ENCODE data around the gene MAP3K20. TPM values are rescaled to one million over a fixed set of nuclear protein-coding genes. Genes with fewer than 3 reads are reported as not detected.

Gene MAP3K20
- total and polyA plus RNA-seq, 2 experiments from 2014 or later: 7.6 to 9.6 TPM

DNA sequence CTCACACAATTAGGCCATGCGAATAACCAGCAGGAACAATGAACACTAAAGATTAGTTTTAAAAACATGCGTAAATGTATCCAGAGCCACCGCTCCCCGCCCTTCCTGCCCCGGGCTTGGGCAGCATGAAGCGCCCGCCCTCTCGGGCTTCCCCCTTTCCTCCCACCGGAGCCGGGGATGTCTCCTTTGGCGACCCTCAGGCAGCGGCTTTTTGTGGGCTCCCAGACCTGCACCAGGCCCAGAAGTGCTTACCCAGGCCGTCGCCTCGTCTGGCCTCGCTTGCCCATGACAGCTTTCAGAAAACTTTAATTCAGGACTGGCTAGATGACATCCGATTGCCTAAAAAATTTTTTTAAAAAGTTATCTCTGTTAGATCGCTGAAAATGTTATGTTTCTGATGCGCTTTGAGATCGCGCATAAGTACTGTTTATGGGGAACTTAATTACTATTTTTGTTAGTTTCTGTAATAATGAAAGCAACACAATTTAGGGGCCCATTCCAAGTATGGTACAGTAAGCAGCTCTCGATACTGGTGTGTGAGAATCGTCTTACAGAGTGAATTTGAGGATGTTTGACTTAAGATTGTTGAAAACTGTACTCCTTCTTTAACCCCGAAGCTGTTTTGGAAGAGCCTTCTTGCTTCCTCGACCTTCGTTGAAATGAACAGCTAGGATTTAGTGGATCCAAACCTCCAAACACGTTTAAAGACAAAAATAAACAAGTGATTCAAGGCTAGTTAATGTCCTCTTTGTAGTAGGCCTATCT lies 1.1 kb downstream of the MAP3K20 start:
- DNase-seq (ENCODE audit: low spot score): peak; percentile 74

More for the DNA sequence above, 1.1 kb downstream of the MAP3K20 start:
- H3K79me2 ChIP-seq (replicated peaks; ENCODE audit: insufficient read depth): peaks cover 9% of the 10 kb centered on the region; the same call in 1 of the 2 replicates
- H3F3A ChIP-seq (replicated peaks; ENCODE audit: low read depth): 0 out of 2 replicates have a peak, but pooled peaks cover 4% of the 10 kb centered on the region
- ATAC-seq: peak; percentile 72
- peaks cover 17% of the 10 kb centered on the region for H3K4me1 Mint-ChIP-seq
- H3K27ac Mint-ChIP-seq: peak overlapping the region; percentile 60; the same call in 1 of the 2 replicates
- TF ChIP-seq ZNF331 (CRISPR knock-in tag; IDR thresholded peaks at IDR 0.05; ENCODE audit: low read depth) (no peak), NANOG (IDR thresholded peaks at IDR 0.05; ENCODE audit: borderline replicate concordance) (no peak), POLR2AphosphoS5 (IDR thresholded peaks at IDR 0.05; ENCODE audit: low read depth) (peak; percentile 35; the same call in 1 of the 2 replicates)
- TF ChIP-seq, protein P1, sequence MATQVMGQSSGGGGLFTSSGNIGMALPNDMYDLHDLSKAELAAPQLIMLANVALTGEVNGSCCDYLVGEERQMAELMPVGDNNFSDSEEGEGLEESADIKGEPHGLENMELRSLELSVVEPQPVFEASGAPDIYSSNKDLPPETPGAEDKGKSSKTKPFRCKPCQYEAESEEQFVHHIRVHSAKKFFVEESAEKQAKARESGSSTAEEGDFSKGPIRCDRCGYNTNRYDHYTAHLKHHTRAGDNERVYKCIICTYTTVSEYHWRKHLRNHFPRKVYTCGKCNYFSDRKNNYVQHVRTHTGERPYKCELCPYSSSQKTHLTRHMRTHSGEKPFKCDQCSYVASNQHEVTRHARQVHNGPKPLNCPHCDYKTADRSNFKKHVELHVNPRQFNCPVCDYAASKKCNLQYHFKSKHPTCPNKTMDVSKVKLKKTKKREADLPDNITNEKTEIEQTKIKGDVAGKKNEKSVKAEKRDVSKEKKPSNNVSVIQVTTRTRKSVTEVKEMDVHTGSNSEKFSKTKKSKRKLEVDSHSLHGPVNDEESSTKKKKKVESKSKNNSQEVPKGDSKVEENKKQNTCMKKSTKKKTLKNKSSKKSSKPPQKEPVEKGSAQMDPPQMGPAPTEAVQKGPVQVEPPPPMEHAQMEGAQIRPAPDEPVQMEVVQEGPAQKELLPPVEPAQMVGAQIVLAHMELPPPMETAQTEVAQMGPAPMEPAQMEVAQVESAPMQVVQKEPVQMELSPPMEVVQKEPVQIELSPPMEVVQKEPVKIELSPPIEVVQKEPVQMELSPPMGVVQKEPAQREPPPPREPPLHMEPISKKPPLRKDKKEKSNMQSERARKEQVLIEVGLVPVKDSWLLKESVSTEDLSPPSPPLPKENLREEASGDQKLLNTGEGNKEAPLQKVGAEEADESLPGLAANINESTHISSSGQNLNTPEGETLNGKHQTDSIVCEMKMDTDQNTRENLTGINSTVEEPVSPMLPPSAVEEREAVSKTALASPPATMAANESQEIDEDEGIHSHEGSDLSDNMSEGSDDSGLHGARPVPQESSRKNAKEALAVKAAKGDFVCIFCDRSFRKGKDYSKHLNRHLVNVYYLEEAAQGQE (IDR thresholded peaks at IDR 0.05; ENCODE audit: unreplicated experiment): no peak
- TF ChIP-seq, protein P2, sequence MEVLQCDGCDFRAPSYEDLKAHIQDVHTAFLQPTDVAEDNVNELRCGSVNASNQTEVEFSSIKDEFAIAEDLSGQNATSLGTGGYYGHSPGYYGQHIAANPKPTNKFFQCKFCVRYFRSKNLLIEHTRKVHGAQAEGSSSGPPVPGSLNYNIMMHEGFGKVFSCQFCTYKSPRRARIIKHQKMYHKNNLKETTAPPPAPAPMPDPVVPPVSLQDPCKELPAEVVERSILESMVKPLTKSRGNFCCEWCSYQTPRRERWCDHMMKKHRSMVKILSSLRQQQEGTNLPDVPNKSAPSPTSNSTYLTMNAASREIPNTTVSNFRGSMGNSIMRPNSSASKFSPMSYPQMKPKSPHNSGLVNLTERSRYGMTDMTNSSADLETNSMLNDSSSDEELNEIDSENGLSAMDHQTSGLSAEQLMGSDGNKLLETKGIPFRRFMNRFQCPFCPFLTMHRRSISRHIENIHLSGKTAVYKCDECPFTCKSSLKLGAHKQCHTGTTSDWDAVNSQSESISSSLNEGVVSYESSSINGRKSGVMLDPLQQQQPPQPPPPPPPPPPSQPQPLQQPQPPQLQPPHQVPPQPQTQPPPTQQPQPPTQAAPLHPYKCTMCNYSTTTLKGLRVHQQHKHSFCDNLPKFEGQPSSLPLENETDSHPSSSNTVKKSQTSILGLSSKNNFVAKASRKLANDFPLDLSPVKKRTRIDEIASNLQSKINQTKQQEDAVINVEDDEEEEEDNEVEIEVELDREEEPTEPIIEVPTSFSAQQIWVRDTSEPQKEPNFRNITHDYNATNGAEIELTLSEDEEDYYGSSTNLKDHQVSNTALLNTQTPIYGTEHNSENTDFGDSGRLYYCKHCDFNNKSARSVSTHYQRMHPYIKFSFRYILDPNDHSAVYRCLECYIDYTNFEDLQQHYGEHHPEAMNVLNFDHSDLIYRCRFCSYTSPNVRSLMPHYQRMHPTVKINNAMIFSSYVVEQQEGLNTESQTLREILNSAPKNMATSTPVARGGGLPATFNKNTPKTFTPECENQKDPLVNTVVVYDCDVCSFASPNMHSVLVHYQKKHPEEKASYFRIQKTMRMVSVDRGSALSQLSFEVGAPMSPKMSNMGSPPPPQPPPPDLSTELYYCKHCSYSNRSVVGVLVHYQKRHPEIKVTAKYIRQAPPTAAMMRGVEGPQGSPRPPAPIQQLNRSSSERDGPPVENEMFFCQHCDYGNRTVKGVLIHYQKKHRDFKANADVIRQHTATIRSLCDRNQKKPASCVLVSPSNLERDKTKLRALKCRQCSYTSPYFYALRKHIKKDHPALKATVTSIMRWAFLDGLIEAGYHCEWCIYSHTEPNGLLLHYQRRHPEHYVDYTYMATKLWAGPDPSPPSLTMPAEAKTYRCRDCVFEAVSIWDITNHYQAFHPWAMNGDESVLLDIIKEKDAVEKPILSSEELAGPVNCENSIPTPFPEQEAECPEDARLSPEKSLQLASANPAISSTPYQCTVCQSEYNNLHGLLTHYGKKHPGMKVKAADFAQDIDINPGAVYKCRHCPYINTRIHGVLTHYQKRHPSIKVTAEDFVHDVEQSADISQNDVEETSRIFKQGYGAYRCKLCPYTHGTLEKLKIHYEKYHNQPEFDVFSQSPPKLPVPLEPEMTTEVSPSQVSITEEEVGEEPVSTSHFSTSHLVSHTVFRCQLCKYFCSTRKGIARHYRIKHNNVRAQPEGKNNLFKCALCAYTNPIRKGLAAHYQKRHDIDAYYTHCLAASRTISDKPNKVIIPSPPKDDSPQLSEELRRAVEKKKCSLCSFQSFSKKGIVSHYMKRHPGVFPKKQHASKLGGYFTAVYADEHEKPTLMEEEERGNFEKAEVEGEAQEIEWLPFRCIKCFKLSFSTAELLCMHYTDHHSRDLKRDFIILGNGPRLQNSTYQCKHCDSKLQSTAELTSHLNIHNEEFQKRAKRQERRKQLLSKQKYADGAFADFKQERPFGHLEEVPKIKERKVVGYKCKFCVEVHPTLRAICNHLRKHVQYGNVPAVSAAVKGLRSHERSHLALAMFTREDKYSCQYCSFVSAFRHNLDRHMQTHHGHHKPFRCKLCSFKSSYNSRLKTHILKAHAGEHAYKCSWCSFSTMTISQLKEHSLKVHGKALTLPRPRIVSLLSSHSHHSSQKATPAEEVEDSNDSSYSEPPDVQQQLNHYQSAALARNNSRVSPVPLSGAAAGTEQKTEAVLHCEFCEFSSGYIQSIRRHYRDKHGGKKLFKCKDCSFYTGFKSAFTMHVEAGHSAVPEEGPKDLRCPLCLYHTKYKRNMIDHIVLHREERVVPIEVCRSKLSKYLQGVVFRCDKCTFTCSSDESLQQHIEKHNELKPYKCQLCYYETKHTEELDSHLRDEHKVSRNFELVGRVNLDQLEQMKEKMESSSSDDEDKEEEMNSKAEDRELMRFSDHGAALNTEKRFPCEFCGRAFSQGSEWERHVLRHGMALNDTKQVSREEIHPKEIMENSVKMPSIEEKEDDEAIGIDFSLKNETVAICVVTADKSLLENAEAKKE (CRISPR knock-in tag; IDR thresholded peaks at IDR 0.05): no peak
- TF ChIP-seq, protein P3, sequence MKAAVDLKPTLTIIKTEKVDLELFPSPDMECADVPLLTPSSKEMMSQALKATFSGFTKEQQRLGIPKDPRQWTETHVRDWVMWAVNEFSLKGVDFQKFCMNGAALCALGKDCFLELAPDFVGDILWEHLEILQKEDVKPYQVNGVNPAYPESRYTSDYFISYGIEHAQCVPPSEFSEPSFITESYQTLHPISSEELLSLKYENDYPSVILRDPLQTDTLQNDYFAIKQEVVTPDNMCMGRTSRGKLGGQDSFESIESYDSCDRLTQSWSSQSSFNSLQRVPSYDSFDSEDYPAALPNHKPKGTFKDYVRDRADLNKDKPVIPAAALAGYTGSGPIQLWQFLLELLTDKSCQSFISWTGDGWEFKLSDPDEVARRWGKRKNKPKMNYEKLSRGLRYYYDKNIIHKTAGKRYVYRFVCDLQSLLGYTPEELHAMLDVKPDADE (IDR thresholded peaks at IDR 0.05): no peak
- TF ChIP-seq, protein P4, sequence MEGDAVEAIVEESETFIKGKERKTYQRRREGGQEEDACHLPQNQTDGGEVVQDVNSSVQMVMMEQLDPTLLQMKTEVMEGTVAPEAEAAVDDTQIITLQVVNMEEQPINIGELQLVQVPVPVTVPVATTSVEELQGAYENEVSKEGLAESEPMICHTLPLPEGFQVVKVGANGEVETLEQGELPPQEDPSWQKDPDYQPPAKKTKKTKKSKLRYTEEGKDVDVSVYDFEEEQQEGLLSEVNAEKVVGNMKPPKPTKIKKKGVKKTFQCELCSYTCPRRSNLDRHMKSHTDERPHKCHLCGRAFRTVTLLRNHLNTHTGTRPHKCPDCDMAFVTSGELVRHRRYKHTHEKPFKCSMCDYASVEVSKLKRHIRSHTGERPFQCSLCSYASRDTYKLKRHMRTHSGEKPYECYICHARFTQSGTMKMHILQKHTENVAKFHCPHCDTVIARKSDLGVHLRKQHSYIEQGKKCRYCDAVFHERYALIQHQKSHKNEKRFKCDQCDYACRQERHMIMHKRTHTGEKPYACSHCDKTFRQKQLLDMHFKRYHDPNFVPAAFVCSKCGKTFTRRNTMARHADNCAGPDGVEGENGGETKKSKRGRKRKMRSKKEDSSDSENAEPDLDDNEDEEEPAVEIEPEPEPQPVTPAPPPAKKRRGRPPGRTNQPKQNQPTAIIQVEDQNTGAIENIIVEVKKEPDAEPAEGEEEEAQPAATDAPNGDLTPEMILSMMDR (conservative IDR thresholded peaks at IDR 0.05; ENCODE audit: low read depth in 2 of 2): no peak
- H3K36me3 ChIP-seq (ENCODE audit: insufficient read depth): no peaks in the 10 kb centered on the region
- H3K27ac ChIP-seq (ENCODE audit: low read depth): no peak overlapping the region
- H4K20me1 ChIP-seq (replicated peaks; ENCODE audit: insufficient read depth): no peaks in the 10 kb centered on the region
- peaks cover 10% of the 10 kb centered on the region for H3K4me1 ChIP-seq (ENCODE audit: insufficient read depth)
- H3K4me3 Mint-ChIP-seq: peak overlapping the region; percentile 86
- H3K27me3 ChIP-seq (ENCODE audit: insufficient read depth): peaks cover 9% of the 10 kb centered on the region
- no peaks in the 10 kb centered on the region for H3K9me3 Mint-ChIP-seq
- H2AFZ ChIP-seq: peak overlapping the region; percentile 16
- H3K36me3 Mint-ChIP-seq (ENCODE audit: low read depth): 0 out of 3 replicates have a peak, but pooled peaks cover 5% of the 10 kb centered on the region
- peaks cover 7% of the 10 kb centered on the region for H3K27me3 Mint-ChIP-seq (ENCODE audit: insufficient read depth, low read depth, poor library complexity)
- peak overlapping the region; percentile 90 for H3K4me2 ChIP-seq
- H3K4me3 ChIP-seq: peak overlapping the region; percentile 83
- no peaks in the 10 kb centered on the region for H3K9me2 ChIP-seq (ENCODE audit: insufficient read depth)
